ENCODE results near the gene FBXL15.
"Not testable (repeated sequence)": the region's sequence is repeated elsewhere in the genome, so short reads cannot be mapped to it uniquely, and the experiment has no call there.

FBXL15 gene

GRCh38 chr10:102450374-102451104 lies 29.9 kb downstream of the FBXL15 start:
- H3K36me3 ChIP-seq = peaks cover 15% of the 10 kb centered on the region
- peak overlapping the region; percentile 73 for H3K4me3 ChIP-seq (ENCODE audit: low read depth, low read length)
- no peaks in the 10 kb centered on the region for H3K9me3 ChIP-seq (ENCODE audit: severe bottlenecking)
- DNase-seq = peak; percentile 85
- H3K27me3 ChIP-seq (ENCODE audit: insufficient read depth, low read depth, severe bottlenecking) = no peaks in the 10 kb centered on the region
- TF ChIP-seq, protein P1, sequence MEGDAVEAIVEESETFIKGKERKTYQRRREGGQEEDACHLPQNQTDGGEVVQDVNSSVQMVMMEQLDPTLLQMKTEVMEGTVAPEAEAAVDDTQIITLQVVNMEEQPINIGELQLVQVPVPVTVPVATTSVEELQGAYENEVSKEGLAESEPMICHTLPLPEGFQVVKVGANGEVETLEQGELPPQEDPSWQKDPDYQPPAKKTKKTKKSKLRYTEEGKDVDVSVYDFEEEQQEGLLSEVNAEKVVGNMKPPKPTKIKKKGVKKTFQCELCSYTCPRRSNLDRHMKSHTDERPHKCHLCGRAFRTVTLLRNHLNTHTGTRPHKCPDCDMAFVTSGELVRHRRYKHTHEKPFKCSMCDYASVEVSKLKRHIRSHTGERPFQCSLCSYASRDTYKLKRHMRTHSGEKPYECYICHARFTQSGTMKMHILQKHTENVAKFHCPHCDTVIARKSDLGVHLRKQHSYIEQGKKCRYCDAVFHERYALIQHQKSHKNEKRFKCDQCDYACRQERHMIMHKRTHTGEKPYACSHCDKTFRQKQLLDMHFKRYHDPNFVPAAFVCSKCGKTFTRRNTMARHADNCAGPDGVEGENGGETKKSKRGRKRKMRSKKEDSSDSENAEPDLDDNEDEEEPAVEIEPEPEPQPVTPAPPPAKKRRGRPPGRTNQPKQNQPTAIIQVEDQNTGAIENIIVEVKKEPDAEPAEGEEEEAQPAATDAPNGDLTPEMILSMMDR (IDR thresholded peaks at IDR 0.05; ENCODE audit: low read depth, low read length) = no peak
- H3K27ac ChIP-seq = peak overlapping the region; percentile 95

DNA sequence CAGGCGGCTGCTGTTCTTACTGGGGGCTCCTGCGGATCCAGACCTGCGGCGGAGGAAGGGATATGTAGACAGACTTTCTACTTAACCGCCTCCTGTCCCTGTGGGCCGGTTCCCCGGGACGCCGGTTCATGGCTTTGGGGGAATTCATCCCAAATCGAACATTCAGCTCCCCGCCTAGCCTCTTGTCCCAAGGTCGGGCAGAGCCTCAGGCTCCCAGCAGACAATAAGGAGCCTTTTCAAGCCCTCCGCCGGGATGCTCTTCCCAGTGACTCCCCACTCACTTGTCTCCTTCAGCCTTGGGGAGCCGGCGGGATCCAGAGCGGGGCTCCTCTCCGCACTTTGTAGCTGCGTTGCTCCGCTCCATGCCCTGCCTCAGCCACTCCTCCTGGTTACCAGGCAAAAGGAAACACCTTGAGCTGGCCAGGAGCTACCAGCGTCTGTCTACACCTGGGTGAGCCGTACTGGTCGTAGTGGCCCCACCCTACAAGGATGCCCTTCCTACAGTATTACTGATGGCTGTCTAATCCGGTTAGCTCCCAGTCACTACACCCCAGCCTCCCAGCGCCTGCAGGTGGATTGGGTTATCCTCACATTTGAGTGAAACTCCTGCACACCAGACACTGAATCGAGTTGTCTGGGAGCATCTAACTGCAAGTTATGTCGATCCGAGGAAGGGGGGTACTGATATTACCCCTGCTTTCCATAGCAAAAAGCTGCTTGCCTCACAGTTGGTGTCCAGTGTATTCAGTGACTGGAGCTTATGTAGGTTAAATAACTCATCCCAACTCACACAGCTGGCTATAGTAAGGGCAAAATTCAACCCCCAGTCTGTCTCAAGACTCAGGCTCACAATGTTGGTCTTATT lies 30.7 kb downstream of the FBXL15 start, which contains the start of gene C10orf95:
Gene C10orf95 (minus strand): TSS at position 439 of the 865 bp plus-strand sequence. CDS start 450 bp downstream, outside the sequence.
- Histone ChIP-seq H3K4me3 (ENCODE audit: low read depth, low read length) (peak within 1 kb of the TSS; percentile 73), H3K27me3 (ENCODE audit: insufficient read depth, low read depth, severe bottlenecking) (no peaks in the 10 kb centered on the region), H3K36me3 (peaks cover 15% of the 10 kb centered on the region), H3K27ac (peak within 1 kb of the TSS; percentile 95), H3K9me3 (ENCODE audit: severe bottlenecking) (no peaks in the 10 kb centered on the region)
- DNase-seq = peak; percentile 80
- TF ChIP-seq, protein P1 (IDR thresholded peaks at IDR 0.05; ENCODE audit: low read depth, low read length) = no peak

DNA sequence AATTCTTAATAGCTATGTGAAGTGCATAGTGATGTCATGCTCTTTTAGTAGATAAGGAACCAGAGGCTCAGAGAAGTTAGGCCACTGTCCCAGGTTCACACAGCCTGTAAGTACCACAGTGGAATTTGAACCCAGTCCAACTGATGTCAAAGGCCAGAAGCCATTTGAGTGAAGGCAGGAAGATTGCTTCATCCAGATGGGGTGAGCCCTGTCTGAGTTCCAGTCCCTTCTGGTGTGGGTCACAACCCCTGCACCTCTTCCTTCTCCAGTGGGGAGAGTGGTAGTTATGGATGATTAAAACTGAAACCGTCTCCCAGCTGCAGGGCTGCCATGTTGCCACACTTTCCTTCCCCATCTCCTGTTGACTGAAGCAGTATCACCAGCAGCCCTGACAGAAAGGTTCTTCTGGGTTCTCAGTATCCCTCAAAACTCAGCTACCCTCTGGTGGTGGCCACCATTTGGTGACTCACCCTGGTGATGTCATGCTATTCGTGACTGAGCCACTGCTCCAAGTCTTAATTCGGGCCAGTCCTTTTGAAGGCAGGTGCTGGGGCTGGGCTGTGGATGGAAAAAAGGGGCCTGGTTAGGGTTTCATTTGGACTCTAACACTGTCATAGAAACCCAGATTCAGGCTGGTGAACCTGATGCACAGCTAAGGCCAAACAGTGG lies 32.2 kb downstream of the FBXL15 start:
- TF ChIP-seq, protein P1 (IDR thresholded peaks at IDR 0.05; ENCODE audit: low read depth, low read length) = no peak
- Histone ChIP-seq H3K4me3 (ENCODE audit: low read depth, low read length) (no peak overlapping the region), H3K9me3 (ENCODE audit: severe bottlenecking) (no peaks in the 10 kb centered on the region), H3K36me3 (peaks cover 15% of the 10 kb centered on the region), H3K27ac (peak overlapping the region; percentile 93), H3K27me3 (ENCODE audit: insufficient read depth, low read depth, severe bottlenecking) (no peaks in the 10 kb centered on the region)
- DNase-seq = peak; percentile 34

GRCh38 chr10:102453502-102453901 lies 32.9 kb downstream of the FBXL15 start:
- Histone ChIP-seq H3K36me3 (peaks cover 15% of the 10 kb centered on the region), H3K9me3 (ENCODE audit: severe bottlenecking) (no peaks in the 10 kb centered on the region), H3K27me3 (ENCODE audit: insufficient read depth, low read depth, severe bottlenecking) (no peaks in the 10 kb centered on the region), H3K4me3 (ENCODE audit: low read depth, low read length) (no peak overlapping the region), H3K27ac (peak overlapping the region; percentile 93)
- TF ChIP-seq, protein P1 (IDR thresholded peaks at IDR 0.05; ENCODE audit: low read depth, low read length) = no peak
- DNase-seq = no peak

- not testable (repeated sequence) for H3K4me3 ChIP-seq (ENCODE audit: low read depth, low read length); H3K9me3 ChIP-seq (ENCODE audit: severe bottlenecking); H3K27me3 ChIP-seq (ENCODE audit: insufficient read depth, low read depth, severe bottlenecking)
- peaks cover 15% of the 10 kb centered on the region for H3K36me3 ChIP-seq
- DNase-seq = peak; percentile 66
- peak overlapping the region; percentile 93 for H3K27ac ChIP-seq
Measured at GRCh38 chr10:102454662-102455487, 34.2 kb downstream of the FBXL15 start.
